DMS114 treated with DMSO at 0.1 percent for 48 hours (cell line): ENCODE data around the gene GPR152.
"Not testable (repeated sequence)": the region's sequence is repeated elsewhere in the genome, so short reads cannot be mapped to it uniquely, and the experiment has no call there.

ENCODE experiments used
- DNase-seq: peaks from one replicate; lab custom pipeline; 2025; ENCODE audit not compliant: unreplicated experiment; lab: John Stamatoyannopoulos, UW

The GPR152 gene

GRCh38 chr11:67489885-67490726, 37.6 kb upstream of the GPR152 start:
- no peak for DNase-seq

- DNase-seq: no peak
Observed at GRCh38 chr11:67489203-67489884, 36.8 kb upstream of the GPR152 start.

GRCh38 chr11:67486481-67487195, 34.1 kb upstream of the GPR152 start:
- no peak for DNase-seq

GRCh38 chr11:67485873-67486361, 33.4 kb upstream of the GPR152 start:
- DNase-seq: not testable (repeated sequence)

GRCh38 chr11:67484847-67485311, 32.4 kb upstream of the GPR152 start:
- no peak for DNase-seq

GRCh38 chr11:67483831-67484665, 31.5 kb upstream of the GPR152 start:
- DNase-seq: no peak

GRCh38 chr11:67482827-67483798, 30.6 kb upstream of the GPR152 start, which contains the start of gene AIP:
TSS of gene AIP (plus strand) at chr11:67483026. CDS start at chr11:67483159, 133 bp downstream.
- DNase-seq: peak; percentile 99

GRCh38 chr11:67482275-67482826, 29.8 kb upstream of the GPR152 start:
- no peak for DNase-seq

- not testable (repeated sequence) for DNase-seq
Observed at GRCh38 chr11:67477344-67478050, 25.0 kb upstream of the GPR152 start.

- DNase-seq: not testable (repeated sequence)
Observed at GRCh38 chr11:67476692-67477091, 24.2 kb upstream of the GPR152 start.

GRCh38 chr11:67472882-67473281, 20.4 kb upstream of the GPR152 start:
- no peak for DNase-seq

- DNase-seq: no peak
Observed at GRCh38 chr11:67470337-67471002, 17.9 kb upstream of the GPR152 start.

GRCh38 chr11:67469508-67469811, 16.9 kb upstream of the GPR152 start:
- no peak for DNase-seq

GRCh38 chr11:67468759-67469507, 16.4 kb upstream of the GPR152 start, which contains the start of gene TMEM134:
TSS of gene TMEM134 (minus strand) at chr11:67469251. CDS start at chr11:67469192, 59 bp downstream.
- DNase-seq: peak; percentile 89

- DNase-seq: no peak
Observed at GRCh38 chr11:67468456-67468758, 15.9 kb upstream of the GPR152 start.

GRCh38 chr11:67468056-67468455, 15.5 kb upstream of the GPR152 start:
- DNase-seq: no peak
